ENCODE results near the gene TPBGL.

Gene TPBGL

DNA sequence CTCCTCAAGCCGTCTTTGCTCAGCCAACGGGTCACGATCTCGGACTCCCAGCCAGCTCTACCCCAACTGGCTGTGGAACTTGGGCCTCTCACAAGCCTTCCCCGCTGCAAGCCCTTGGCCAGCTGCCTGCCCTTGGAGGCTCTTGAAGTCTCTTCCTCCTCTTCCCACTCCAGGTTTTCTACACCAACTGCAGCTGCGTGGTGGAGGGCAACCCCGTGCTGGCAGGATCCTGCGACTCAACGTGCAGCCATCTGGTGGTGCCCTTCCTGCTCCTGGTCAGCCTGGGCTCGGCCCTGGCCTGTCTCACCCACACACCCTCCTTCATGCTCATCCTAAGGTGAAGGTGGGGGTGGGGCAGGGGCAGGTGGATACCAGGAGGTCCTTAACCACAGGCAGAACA is 40.5 kb upstream of the TPBGL start:
- Histone ChIP-seq H3K4me2 (ENCODE audit: low read length) (no peak overlapping the region), H3K27me3 (ENCODE audit: control insufficient read depth, insufficient read depth, low read length) (peaks cover 74% of the 10 kb centered on the region), H3K36me3 (ENCODE audit: insufficient read depth, low read length) (no peaks in the 10 kb centered on the region), H3K9me3 (replicated peaks; ENCODE audit: low read length) (no peaks in the 10 kb centered on the region), H3K4me3 (ENCODE audit: low read length) (no peak overlapping the region), H3K4me1 (ENCODE audit: control insufficient read depth, insufficient read depth, low read length) (no peaks in the 10 kb centered on the region), H3K9ac (ENCODE audit: low read depth, low read length) (no peak overlapping the region)

DNA sequence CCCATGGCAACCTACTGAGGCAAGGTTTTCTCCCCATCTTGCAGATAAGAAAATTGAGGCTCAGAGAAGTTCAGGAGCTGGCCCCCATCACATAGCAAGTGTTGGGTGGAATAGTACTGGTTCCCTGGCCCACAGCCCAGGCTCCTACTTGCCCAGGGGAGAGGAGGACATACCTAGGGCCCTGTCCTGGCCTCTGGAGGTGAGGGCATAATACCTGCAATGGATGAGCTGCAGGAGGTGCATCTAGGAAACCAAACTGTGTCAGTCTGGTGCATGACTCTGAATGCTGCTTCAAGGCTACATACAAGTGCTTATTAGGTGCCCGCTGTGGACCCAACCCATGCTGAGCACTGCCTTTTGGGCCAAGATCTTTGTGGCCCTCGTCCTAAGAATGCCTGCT is 40.0 kb upstream of the TPBGL start:
- Histone ChIP-seq H3K36me3 (ENCODE audit: insufficient read depth, low read length) (no peaks in the 10 kb centered on the region), H3K4me1 (ENCODE audit: control insufficient read depth, insufficient read depth, low read length) (no peaks in the 10 kb centered on the region), H3K9me3 (replicated peaks; ENCODE audit: low read length) (no peaks in the 10 kb centered on the region), H3K9ac (ENCODE audit: low read depth, low read length) (no peak overlapping the region), H3K4me2 (ENCODE audit: low read length) (no peak overlapping the region), H3K4me3 (ENCODE audit: low read length) (no peak overlapping the region), H3K27me3 (ENCODE audit: control insufficient read depth, insufficient read depth, low read length) (peaks cover 69% of the 10 kb centered on the region)

- H3K9ac ChIP-seq (ENCODE audit: low read depth, low read length): no peak overlapping the region
- H3K36me3 ChIP-seq (ENCODE audit: insufficient read depth, low read length): no peaks in the 10 kb centered on the region
- H3K4me3 ChIP-seq (ENCODE audit: low read length): no peak overlapping the region
- peaks cover 67% of the 10 kb centered on the region for H3K27me3 ChIP-seq (ENCODE audit: control insufficient read depth, insufficient read depth, low read length)
- H3K4me1 ChIP-seq (ENCODE audit: control insufficient read depth, insufficient read depth, low read length): no peaks in the 10 kb centered on the region
- no peaks in the 10 kb centered on the region for H3K9me3 ChIP-seq (replicated peaks; ENCODE audit: low read length)
- no peak overlapping the region for H3K4me2 ChIP-seq (ENCODE audit: low read length)
These were observed 38.8 kb upstream of the TPBGL start for GRCh38 chr11:75201771-75202170.

DNA sequence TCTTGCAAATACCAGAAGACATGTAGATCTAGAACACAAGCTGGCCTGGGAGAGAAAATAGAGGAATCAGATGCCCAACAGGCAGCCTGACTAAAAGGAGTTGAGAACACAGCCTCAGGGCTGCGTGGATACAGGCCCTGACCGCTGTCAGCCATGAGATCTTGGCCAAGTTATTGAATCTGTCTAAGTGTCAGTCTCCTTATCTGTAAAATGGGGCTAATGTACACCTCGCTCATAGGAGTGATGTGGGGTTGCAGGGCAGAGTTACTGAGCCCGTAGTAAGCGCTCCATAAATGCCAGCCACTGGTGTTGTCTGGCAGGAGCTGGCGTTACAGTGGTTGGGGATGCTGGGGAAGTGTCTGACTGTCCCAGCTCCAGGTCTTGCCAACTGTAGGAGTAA is 38.4 kb upstream of the TPBGL start:
- no peaks in the 10 kb centered on the region for H3K36me3 ChIP-seq (ENCODE audit: insufficient read depth, low read length)
- peaks cover 69% of the 10 kb centered on the region for H3K27me3 ChIP-seq (ENCODE audit: control insufficient read depth, insufficient read depth, low read length)
- H3K9me3 ChIP-seq (replicated peaks; ENCODE audit: low read length): no peaks in the 10 kb centered on the region
- H3K4me3 ChIP-seq (ENCODE audit: low read length): no peak overlapping the region
- H3K9ac ChIP-seq (ENCODE audit: low read depth, low read length): no peak overlapping the region
- H3K4me1 ChIP-seq (ENCODE audit: control insufficient read depth, insufficient read depth, low read length): no peaks in the 10 kb centered on the region
- no peak overlapping the region for H3K4me2 ChIP-seq (ENCODE audit: low read length)

- Histone ChIP-seq H3K9me3 (replicated peaks; ENCODE audit: low read length) (no peaks in the 10 kb centered on the region), H3K36me3 (ENCODE audit: insufficient read depth, low read length) (no peaks in the 10 kb centered on the region), H3K4me2 (ENCODE audit: low read length) (no peak overlapping the region), H3K4me3 (ENCODE audit: low read length) (no peak overlapping the region), H3K9ac (ENCODE audit: low read depth, low read length) (no peak overlapping the region), H3K4me1 (ENCODE audit: control insufficient read depth, insufficient read depth, low read length) (no peaks in the 10 kb centered on the region), H3K27me3 (ENCODE audit: control insufficient read depth, insufficient read depth, low read length) (peaks cover 69% of the 10 kb centered on the region)
These were observed 37.4 kb upstream of the TPBGL start for GRCh38 chr11:75203138-75203537.

DNA sequence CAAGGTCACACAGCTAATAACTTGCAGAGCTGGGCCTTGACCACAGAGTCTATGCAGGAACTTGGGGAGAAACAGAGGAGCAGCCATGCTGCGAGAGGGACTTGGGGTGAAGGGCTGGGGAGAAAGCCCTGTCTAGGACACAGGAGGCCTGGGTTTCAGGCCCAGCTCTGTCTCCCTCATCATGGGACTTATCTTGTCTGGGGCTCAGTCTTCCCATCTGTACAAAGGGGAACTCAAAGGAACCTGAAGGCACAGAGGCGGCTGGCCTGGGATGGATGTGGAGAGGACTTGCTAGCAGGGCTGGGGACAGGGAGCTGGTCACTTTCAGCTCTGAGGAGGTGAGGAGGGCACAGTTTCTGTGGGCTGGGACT is 36.9 kb upstream of the TPBGL start:
- H3K36me3 ChIP-seq (ENCODE audit: insufficient read depth, low read length): no peaks in the 10 kb centered on the region
- H3K4me1 ChIP-seq (ENCODE audit: control insufficient read depth, insufficient read depth, low read length): no peaks in the 10 kb centered on the region
- peaks cover 69% of the 10 kb centered on the region for H3K27me3 ChIP-seq (ENCODE audit: control insufficient read depth, insufficient read depth, low read length)
- no peak overlapping the region for H3K4me3 ChIP-seq (ENCODE audit: low read length)
- no peak overlapping the region for H3K4me2 ChIP-seq (ENCODE audit: low read length)
- no peaks in the 10 kb centered on the region for H3K9me3 ChIP-seq (replicated peaks; ENCODE audit: low read length)
- no peak overlapping the region for H3K9ac ChIP-seq (ENCODE audit: low read depth, low read length)

GRCh38 chr11:75204012-75204674 is 36.4 kb upstream of the TPBGL start:
- no peaks in the 10 kb centered on the region for H3K9me3 ChIP-seq (replicated peaks; ENCODE audit: low read length)
- no peak overlapping the region for H3K4me3 ChIP-seq (ENCODE audit: low read length)
- H3K36me3 ChIP-seq (ENCODE audit: insufficient read depth, low read length): no peaks in the 10 kb centered on the region
- no peaks in the 10 kb centered on the region for H3K4me1 ChIP-seq (ENCODE audit: control insufficient read depth, insufficient read depth, low read length)
- H3K27me3 ChIP-seq (ENCODE audit: control insufficient read depth, insufficient read depth, low read length): peaks cover 69% of the 10 kb centered on the region
- H3K9ac ChIP-seq (ENCODE audit: low read depth, low read length): no peak overlapping the region
- no peak overlapping the region for H3K4me2 ChIP-seq (ENCODE audit: low read length)

GRCh38 chr11:75204685-75205563 is 35.6 kb upstream of the TPBGL start:
- Histone ChIP-seq H3K9me3 (replicated peaks; ENCODE audit: low read length) (no peaks in the 10 kb centered on the region), H3K27me3 (ENCODE audit: control insufficient read depth, insufficient read depth, low read length) (peaks cover 65% of the 10 kb centered on the region), H3K4me1 (ENCODE audit: control insufficient read depth, insufficient read depth, low read length) (no peaks in the 10 kb centered on the region), H3K36me3 (ENCODE audit: insufficient read depth, low read length) (no peaks in the 10 kb centered on the region), H3K4me2 (ENCODE audit: low read length) (no peak overlapping the region), H3K4me3 (ENCODE audit: low read length) (no peak overlapping the region), H3K9ac (ENCODE audit: low read depth, low read length) (no peak overlapping the region)

DNA sequence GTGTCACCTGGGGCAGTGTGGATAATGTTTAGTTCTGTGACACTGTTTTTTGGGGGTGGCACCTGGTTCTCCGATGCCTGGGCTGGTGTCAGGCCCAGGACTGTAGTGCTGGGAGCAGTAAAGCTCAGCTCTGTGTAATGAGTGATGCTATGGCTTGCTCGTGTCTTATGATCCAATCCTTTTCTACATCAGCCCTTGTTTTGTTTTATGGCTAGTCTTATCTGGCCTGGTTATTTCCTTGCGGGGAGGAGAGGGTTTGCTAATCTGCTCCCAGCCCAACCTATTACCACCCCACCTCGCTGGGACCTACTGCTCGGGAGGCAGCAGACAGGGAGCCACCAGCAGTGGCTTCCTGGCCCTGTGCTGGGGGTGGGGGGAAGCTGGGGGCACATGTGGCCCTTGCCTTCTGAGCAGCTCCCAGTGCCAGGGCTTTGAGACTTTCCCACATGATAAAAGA is 35.0 kb upstream of the TPBGL start:
- Histone ChIP-seq H3K27me3 (ENCODE audit: control insufficient read depth, insufficient read depth, low read length) (peaks cover 58% of the 10 kb centered on the region), H3K9ac (ENCODE audit: low read depth, low read length) (no peak overlapping the region), H3K4me2 (ENCODE audit: low read length) (no peak overlapping the region), H3K9me3 (replicated peaks; ENCODE audit: low read length) (no peaks in the 10 kb centered on the region), H3K4me1 (ENCODE audit: control insufficient read depth, insufficient read depth, low read length) (no peaks in the 10 kb centered on the region), H3K4me3 (ENCODE audit: low read length) (no peak overlapping the region), H3K36me3 (ENCODE audit: insufficient read depth, low read length) (no peaks in the 10 kb centered on the region)

DNA sequence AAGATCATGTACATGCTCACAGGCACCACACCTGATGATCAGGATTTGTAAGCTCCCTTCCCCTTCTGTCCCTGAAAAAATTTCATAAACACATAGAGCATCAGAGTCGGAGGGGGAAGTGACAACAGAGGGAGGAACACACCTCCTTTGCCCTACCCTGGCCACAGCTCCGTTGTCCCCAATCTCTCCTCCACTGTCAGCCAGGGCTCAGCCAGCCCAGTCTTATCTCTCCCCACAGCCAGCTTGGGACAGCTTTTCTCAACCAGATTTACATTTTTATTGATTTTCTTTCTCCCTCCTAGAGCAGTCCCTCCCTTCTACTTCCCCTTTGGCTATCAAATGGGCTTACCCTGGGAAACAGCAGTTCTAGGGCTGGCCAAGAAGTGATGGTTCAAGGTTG is 32.1 kb upstream of the TPBGL start:
- H3K4me3 ChIP-seq (ENCODE audit: low read length): no peak overlapping the region
- H3K4me2 ChIP-seq (ENCODE audit: low read length): no peak overlapping the region
- H3K9ac ChIP-seq (ENCODE audit: low read depth, low read length): no peak overlapping the region
- H3K4me1 ChIP-seq (ENCODE audit: control insufficient read depth, insufficient read depth, low read length): no peaks in the 10 kb centered on the region
- H3K9me3 ChIP-seq (replicated peaks; ENCODE audit: low read length): no peaks in the 10 kb centered on the region
- peaks cover 58% of the 10 kb centered on the region for H3K27me3 ChIP-seq (ENCODE audit: control insufficient read depth, insufficient read depth, low read length)
- H3K36me3 ChIP-seq (ENCODE audit: insufficient read depth, low read length): no peaks in the 10 kb centered on the region

GRCh38 chr11:75212411-75212810 is 28.2 kb upstream of the TPBGL start:
- Histone ChIP-seq H3K36me3 (ENCODE audit: insufficient read depth, low read length) (no peaks in the 10 kb centered on the region), H3K9me3 (replicated peaks; ENCODE audit: low read length) (no peaks in the 10 kb centered on the region), H3K27me3 (ENCODE audit: control insufficient read depth, insufficient read depth, low read length) (peaks cover 31% of the 10 kb centered on the region), H3K9ac (ENCODE audit: low read depth, low read length) (no peak overlapping the region), H3K4me1 (ENCODE audit: control insufficient read depth, insufficient read depth, low read length) (no peaks in the 10 kb centered on the region), H3K4me2 (ENCODE audit: low read length) (no peak overlapping the region), H3K4me3 (ENCODE audit: low read length) (no peak overlapping the region)

- no peak overlapping the region for H3K4me2 ChIP-seq (ENCODE audit: low read length)
- H3K27me3 ChIP-seq (ENCODE audit: control insufficient read depth, insufficient read depth, low read length): peaks cover 23% of the 10 kb centered on the region
- H3K36me3 ChIP-seq (ENCODE audit: insufficient read depth, low read length): no peaks in the 10 kb centered on the region
- H3K4me1 ChIP-seq (ENCODE audit: control insufficient read depth, insufficient read depth, low read length): no peaks in the 10 kb centered on the region
- H3K9ac ChIP-seq (ENCODE audit: low read depth, low read length): no peak overlapping the region
- H3K4me3 ChIP-seq (ENCODE audit: low read length): no peak overlapping the region
- H3K9me3 ChIP-seq (replicated peaks; ENCODE audit: low read length): no peaks in the 10 kb centered on the region
These were observed 26.2 kb upstream of the TPBGL start for GRCh38 chr11:75214411-75214821.

Measured in skeletal muscle satellite cell (primary cell).